T-helper 1 cell treated with Interleukin-12 subunit alpha and Interleukin-12 subunit beta and Interleukin-4 antibody, amounts not matched to agents 30 ng/mL and 1 ng/mL, for 36 hours (primary cell): ENCODE data around the gene TNFRSF13B. TPM values are rescaled to one million over a fixed set of nuclear protein-coding genes. Genes with fewer than 3 reads are reported as not detected.
"Not testable (repeated sequence)": the region's sequence is repeated elsewhere in the genome, so short reads cannot be mapped to it uniquely, and the experiment has no call there.

Source experiments
- intact Hi-C: fragments of 100-400 bp; cut with micrococcal nuclease; formaldehyde crosslinking; loops from one replicate; pipeline ENCODE4 v1.15.1; 2024
- total RNA-seq: library from RNA; stranded (reverse); gene quantifications from 2 replicates; pipeline ENCODE4 v1.2.3, GENCODE V29; 2022

The TNFRSF13B gene
- total RNA-seq, 1 donor from 2014 or later, result not detected

GRCh38 chr17:16987830-16988601, 16.1 kb upstream of the TNFRSF13B start:
- intact Hi-C loops, result loop anchor here (5.0 kb wide), 1 partner anchor 336 kb away; the partner anchor contains the start of gene ZNF624

GRCh38 chr17:16987066-16987829, 15.3 kb upstream of the TNFRSF13B start:
- intact Hi-C loops, result loop anchor here (5.0 kb wide), 1 partner anchor 335 kb away; the partner anchor contains the start of gene ZNF624

DNA sequence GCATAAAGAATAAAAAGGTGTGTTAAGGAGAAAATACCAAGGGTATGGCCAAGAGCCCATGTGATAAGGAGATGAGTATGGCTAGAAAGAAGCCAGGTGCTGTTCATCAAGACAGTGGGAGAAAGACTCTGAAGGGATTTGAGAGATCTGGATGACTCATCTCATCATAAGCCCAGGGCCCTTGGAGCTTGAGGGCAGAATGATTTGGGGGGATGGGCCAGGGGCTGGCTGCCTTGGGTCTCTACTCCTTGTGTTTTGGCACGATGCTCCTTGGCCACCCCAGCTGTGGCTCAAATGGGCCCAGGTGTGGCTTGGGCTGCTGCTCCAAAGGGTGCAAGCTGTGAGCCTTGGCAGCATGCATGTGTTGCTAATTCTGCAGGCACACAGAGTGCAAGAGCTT, 14.5 kb upstream of the TNFRSF13B start:
- intact Hi-C loops, result loop anchor here (5.0 kb wide), 1 partner anchor 334 kb away; the partner anchor contains the start of gene ZNF624

DNA sequence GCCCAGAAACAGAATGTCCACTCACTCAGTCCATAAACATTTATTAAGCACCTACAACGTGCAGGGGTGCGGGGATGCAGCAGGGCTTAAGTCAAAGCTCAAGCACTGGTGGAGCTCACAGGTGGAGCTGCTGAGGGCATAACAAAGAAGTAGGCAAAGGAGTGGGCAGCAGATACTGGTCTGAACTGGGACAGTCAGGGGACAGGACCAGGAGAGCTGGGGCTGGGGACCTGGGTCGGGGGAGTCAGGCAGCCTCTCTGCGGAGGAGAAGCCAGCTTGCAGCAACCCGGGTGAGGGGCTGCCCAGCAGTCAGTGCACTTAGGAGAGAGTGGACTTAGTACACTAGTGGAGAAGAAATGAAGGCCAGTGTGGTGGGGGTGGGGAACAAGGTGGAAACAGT, 10.0 kb upstream of the TNFRSF13B start:
- intact Hi-C loops, result no loop called here

- intact Hi-C loops, result no loop called here
Observed at GRCh38 chr17:16980813-16981731, 9.2 kb upstream of the TNFRSF13B start.

DNA sequence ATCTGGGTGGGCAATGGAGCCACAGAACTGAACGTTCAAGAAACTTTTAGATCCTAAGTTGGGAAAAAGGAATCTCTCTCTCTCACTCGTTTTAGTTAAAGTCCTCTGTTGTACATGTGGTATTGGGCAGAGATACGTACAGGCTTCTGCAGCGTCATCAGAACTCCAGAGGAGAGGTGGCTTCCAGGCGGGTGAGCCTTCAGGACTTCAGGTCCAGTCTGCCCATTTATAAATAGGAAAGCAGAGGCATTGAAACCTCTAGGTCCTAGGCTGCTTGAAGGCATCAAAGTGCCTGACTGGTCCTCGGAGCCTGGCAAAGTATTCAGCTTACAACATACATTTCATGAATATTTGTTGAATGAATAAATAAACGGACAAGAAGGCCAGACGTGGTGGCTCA, 8.1 kb upstream of the TNFRSF13B start:
- intact Hi-C loops, result no loop called here

- intact Hi-C loops, result not testable (repeated sequence)
Observed at GRCh38 chr17:16979237-16979823, 7.4 kb upstream of the TNFRSF13B start.

DNA sequence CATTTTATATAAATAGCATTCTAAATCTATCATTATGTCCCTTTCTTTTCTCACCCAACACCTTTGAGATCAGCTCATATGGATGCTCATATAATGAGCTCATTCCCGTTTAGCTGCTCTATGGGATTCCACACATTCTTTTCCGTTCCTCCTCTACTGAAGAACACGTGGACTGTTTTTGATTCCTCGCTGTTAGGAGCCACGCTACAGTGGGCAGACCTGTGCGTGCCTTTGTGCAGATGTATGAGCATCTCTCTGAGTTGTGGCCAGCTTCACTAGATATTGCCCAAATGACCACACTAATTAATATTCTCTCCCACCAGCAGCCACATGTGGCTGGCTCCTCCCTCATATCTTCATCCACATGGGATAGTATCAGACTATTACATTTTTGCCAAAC, 6.0 kb upstream of the TNFRSF13B start:
- intact Hi-C loops, result no loop called here

GRCh38 chr17:16976725-16977550, 5.0 kb upstream of the TNFRSF13B start:
- intact Hi-C loops, result no loop called here

GRCh38 chr17:16975744-16976625, 4.1 kb upstream of the TNFRSF13B start:
- intact Hi-C loops, result no loop called here

DNA sequence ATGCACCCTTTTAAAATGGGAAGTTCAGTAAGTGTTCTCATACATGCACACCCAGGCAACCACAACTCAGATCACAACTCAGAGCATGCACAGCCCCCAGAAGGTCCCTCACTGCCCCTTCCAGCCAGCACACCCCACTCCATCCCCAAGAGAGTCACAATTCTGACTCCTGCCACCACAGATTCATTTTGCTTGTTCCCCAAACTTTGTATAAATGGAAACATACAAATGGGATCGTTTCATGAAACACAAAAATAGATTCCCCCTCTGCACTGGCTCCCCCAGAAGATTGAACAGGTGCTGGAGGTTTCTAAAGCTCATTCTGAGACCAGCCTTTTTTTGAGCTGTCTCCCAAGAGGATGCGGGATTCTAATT, 3.3 kb upstream of the TNFRSF13B start:
- intact Hi-C loops, result no loop called here

GRCh38 chr17:16974569-16975276, 2.8 kb upstream of the TNFRSF13B start:
- intact Hi-C loops, result no loop called here

GRCh38 chr17:16973760-16974540, 2.0 kb upstream of the TNFRSF13B start:
- intact Hi-C loops, result no loop called here

- intact Hi-C loops, result not testable (repeated sequence)
Observed at GRCh38 chr17:16973043-16973442, 1.1 kb upstream of the TNFRSF13B start.

DNA sequence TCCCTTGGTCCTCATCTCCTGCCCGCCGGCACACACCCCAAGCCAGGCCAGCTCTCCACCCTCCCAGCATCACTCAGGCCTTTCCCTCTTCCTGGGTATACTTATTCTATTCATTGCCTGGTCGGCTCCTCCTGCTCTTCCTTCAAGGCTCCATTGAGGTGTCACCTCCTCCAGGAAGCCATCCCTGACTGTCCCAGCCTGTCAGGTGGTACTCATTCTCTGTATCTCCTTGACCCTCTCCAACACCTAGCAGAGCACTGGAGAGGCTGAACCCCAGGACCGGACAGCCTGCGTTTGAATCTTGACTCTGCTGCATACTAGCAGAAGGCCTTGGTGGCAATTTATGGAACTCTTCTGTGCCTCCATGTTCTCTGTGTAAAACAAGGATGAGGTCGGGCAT, 428 bp upstream of the TNFRSF13B start:
- intact Hi-C loops, result no loop called here

- intact Hi-C loops, result no loop called here
Observed at GRCh38 chr17:16969931-16970906, 1.7 kb downstream of the TNFRSF13B start.
